ENCODE measurements around the gene MBD1. TPM values are rescaled to one million over a fixed set of nuclear protein-coding genes. Genes with fewer than 3 reads are reported as not detected.
"Not testable (repeated sequence)": the region's sequence is repeated elsewhere in the genome, so short reads cannot be mapped to it uniquely, and the experiment has no call there.

MBD1 gene
- total RNA-seq: 68.7 and 74.9 TPM in 2 replicates

GRCh38 chr18:50281295-50281971 lies at the start of gene MBD1:
TSS of gene MBD1 (minus strand) at chr18:50281523. CDS start at chr18:50279992, 1,531 bp downstream.
- DNase-seq: peak; percentile 99

GRCh38 chr18:50330176-50330575 lies 48.9 kb upstream of the MBD1 start:
- no peak for DNase-seq

DNA sequence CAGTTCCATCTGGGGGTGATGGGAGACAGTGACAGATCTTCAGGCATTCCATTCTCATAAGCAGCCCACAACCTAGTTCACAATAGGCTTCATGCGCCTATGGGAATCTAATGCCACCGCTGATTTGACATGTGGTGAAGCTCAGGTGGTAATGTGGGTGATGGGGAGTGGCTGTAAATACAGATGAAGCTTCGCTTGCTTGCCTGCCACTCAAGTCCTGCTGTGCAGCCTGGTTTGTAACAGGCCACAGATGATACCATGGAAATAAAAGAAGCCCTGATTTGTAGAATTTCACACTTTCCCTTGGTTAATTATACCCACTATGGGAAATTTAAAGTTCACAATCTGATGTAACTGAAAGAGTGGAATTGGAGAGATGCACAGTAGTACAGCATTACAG lies 46.7 kb upstream of the MBD1 start:
- DNase-seq: no peak

DNA sequence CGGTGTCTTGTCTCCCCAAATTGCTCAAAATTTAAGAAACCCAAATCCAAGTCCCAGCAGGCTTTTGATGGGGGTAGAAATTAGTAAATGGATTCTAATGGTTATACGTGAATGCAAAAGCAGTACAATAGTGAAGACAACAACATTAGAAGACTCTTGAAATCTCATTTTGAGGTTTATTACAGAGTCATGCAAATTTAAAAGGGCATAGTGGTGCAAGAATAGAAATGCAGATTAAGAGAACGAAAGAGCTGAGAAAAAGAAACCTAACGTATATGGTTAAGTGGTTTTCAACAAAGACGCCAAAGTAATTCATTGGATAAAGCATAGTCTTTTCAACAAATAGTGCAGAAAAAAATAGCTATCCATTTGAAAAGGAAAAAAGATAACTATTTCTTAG lies 39.4 kb upstream of the MBD1 start:
- DNase-seq: no peak

- DNase-seq: no peak
Measured at GRCh38 chr18:50315100-50315871, 34.0 kb upstream of the MBD1 start.

DNA sequence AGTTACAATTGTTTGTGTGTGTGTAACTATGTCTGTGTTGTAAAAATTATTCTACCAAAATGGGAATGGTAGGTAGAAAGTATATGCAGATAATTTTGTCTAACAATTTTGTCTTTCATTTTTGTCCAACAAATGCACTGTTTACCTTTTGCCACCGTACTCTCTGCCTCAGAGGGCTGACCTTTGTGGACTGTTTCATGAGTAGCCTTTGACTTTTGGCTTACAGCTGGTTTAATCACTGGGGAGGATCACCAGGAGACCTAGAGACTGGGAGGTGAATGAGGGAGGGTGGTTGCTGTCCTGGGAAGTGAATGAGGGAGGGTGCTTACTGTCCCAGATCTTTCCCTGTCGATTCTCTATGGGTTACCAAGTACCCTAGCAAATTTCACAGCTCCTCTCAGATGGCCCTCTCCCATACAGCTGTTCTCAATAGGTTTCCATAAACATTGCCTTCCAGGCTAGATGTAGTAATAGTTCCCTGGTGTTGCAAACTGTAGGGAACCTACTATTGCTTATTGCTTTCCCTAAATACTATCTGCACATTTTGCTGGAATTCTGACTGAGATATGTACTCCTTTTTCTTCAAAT lies 32.6 kb upstream of the MBD1 start:
- no peak for DNase-seq

DNA sequence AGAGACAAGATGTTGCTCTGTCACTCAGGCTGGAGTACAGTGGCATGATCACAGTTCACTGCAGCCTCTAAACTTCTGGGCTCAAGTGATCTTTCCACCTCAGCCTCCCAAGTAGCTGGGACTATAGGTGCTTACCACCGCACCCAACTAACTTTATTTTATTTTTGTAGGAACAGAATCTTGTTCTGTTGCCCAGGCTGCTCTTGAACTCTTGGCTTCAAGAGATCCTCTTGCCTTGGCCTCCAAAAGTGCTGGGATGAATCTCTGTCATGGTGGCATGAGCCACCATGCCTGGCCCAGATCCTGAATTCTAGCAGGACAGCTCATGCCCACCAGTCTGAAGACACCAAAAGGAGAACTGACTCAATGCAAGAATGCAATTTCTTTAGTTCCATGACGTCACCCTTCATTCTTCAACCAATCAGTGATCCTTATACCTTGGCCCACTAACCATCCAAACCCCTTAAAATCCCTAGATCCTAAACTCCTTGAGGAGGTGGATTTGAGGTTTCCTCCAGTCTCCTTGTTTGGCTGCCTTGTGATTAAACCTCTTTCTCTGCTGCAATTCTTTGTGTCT lies 31.8 kb upstream of the MBD1 start:
- no peak for DNase-seq

- DNase-seq: no peak
Measured at GRCh38 chr18:50312296-50313030, 31.1 kb upstream of the MBD1 start.

DNA sequence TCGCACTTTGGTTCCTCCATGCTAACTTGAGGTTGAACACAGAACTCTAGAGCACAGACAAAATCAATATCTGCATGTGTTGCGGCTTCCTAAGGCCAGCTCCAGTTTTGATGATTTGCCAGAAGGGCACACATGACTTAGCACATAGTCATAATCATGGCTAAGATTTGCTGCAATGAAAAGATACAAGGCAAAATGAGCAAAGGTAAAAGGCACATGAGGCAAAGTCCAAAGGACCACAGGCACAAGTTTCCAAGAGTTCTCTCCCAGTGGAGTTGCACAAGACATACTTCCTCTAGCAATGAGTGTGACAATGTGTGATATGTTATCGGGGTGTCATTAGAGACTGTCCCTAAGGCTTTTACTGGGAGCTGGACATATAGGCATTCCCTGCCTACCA lies 30.3 kb upstream of the MBD1 start:
- no peak for DNase-seq

- DNase-seq: no peak
Measured at GRCh38 chr18:50310080-50310479, 28.8 kb upstream of the MBD1 start.

- not testable (repeated sequence) for DNase-seq
Measured at GRCh38 chr18:50308851-50309250, 27.5 kb upstream of the MBD1 start.

DNA sequence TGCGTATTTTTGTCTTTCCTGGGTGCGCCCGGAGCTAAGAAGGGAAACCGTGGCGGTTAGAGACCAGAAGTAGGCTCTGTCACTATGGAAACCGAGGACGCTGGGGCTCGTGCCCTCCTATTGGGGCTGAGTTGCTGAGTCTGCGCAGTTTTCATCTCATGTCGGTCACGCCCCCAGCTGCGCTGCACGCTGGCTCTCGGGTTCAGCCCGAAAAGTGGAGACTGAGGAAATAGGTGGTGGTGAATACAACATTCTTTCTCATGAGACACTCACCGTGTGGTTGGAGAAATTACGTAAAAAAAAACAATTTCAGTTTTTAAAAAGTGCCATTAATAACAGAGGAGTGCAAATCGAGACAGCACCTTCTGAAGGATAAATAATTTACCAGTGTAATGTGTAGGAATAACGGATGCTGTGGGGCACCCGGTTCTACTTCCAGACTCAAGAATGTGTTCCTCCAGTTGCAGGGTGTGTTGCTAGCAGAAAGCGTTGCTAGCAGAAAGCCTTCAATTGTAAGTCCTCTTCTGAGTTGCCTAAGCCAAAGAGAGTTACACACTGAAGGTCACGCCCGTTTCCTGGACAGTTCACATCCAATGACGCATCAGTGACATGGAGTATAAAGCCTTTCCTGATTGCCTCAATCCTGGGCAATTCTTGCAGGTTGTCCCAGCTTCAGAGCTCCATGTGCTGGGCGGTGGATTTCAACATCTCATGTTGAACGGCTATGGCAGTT lies 26.6 kb upstream of the MBD1 start:
- DNase-seq: peak; percentile 88

DNA sequence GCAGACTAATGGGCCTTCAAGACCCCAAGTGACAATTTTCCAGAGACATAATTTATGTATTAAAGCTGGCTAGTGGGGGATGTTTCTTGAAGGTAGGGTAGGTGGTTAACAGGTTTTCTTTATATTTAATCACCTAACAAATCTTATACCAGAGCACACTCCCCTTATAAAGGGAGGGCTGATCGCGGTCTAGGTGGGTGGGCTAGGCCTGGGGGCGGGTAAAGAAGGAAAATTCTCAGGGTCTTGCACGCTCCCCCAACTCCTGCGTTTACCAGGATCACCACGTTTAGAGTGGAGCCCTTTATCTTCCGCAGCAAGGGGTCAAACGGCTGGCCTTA lies 26.0 kb upstream of the MBD1 start:
- no peak for DNase-seq

DNA sequence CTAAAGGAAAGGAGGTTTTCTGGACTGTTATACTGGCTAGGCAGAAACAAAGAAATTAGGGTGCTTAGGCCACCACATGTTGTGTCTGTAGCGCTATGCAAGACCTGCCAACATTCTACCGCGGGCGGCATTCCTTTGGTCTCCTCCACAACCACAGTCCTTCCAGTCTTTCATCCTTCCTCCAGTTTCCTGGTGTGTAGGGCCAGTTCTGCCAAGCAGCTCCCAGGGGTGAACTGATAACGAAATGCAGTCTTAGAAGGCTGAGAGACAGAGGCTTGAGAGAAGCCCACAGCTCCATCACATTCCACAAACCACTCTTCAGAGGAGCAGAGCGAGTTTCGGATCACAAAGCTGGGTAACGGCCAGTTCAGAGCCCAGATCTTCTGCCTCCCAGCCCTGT lies 25.6 kb upstream of the MBD1 start:
- no peak for DNase-seq

DNA sequence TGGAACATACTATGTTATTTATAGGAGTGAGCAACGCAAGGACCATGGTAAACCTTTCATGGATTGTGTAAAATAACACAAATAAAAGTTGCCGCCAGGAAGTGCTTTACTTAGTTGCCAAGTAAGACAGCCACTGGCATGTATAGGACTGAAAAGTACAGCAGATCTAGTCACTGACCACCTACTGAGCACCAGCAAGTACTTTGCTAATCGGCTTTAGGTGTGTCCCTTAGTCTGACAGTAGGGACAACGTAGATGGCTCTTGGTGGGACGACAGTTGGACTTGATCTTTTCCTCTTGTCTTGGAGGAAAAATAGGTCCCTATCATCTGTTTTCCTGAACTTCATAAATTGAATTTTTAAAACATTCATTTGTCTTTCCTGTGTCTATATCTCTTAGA lies 19.8 kb upstream of the MBD1 start:
- DNase-seq: no peak

DNA sequence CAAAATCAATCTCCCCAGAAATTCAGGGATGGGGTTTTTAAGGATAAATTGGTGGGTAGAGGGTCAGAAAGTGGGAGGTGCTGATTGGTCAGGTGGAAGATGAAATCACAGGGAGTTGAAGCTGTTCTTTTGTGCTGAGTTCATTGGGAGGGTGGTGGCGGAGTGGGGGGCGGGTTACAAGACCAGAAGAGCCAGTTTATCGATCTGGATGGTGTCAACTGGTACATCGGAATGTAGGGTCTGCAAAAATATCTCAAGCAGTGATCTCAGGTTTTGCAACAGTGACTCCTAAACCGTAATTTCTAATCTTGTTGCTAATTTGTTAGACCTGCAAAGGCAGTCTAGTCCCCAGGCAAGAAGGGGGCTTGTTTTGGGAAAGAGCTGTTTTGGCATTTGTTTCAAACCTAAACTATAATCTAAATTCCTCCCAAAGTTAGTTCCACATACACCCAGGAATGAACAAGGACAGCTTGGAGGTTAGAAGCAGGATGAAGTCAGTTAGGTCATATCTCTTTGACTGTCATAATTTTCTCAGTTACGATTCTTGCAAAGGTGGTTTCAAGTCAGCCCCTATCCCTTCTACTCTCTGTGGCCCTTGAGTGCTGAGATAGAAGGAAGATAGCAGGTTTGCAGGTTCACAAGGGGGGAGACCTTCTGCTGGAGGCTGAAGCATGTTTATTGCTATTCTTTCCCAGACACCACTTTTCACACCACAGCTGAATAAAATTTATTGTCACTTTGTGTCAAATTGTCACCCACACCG lies 18.5 kb upstream of the MBD1 start:
- no peak for DNase-seq

- no peak for DNase-seq
Measured at GRCh38 chr18:50298443-50299284, 17.3 kb upstream of the MBD1 start.

DNA sequence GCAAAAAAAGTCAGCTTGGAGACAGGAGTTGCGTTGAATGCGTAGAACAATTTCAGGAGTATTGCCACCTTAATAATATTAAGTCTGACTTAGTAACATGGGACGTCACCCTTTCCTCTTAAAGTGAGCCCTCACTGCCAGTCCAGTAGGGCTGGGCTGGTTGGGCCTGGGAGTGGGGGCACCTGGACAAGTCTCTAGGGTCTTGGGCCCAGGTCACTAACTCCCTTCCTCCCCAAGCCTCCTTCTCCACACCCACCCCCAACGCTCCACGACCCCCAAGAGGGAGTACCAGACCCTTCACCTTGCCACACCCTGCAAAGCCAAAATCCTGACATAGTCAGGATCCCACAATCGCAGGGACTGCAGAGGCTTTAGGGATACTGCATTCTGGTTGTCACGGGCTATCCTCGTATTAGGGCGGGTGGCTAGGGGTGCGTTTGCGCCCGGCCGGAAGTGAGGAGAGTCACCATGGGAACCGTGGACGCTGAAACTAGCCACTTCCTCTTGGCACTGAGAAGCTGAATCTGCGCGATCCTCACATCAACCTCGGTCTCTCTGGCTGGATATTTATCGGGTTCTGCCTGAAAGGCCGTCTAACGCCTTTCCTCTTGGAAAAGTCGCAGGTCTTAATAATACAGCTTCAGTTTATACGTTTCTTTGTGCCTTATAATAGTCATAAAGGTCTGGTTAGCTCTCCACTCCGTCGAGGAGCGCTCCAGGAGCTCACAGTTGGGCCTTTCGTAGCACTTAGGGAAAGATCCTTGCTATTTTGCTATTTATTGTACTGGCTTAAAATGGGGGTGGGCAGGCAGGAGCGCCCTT lies 16.5 kb upstream of the MBD1 start:
- peak; percentile 71 for DNase-seq

DNA sequence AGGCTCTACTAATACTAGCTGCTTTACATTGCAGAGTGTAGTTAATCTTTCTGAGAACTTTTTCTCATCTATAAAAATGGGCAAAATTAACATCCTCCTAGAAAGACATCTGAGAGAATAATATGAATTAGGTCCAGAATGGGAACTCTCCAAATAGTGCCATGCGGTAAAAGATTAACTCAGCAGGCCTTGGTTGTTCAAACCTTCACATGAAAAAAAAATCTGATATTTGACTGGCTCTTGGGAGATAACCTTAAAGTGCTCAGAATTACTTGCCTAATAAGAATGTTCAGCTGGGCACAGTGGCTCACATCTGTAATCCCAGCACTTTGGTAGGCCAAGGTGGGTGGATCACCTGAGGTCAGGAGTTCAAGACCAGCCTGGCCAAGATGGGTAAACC lies 11.7 kb upstream of the MBD1 start:
- no peak for DNase-seq

GRCh38 chr18:50289108-50289443 lies 7.8 kb upstream of the MBD1 start:
- no peak for DNase-seq

All from dermis blood vessel endothelial cell (primary cell).